ENCODE results near the gene LRBA.
"Not testable (repeated sequence)": the region's sequence is repeated elsewhere in the genome, so short reads cannot be mapped to it uniquely, and the experiment has no call there.

The LRBA gene, protein sequence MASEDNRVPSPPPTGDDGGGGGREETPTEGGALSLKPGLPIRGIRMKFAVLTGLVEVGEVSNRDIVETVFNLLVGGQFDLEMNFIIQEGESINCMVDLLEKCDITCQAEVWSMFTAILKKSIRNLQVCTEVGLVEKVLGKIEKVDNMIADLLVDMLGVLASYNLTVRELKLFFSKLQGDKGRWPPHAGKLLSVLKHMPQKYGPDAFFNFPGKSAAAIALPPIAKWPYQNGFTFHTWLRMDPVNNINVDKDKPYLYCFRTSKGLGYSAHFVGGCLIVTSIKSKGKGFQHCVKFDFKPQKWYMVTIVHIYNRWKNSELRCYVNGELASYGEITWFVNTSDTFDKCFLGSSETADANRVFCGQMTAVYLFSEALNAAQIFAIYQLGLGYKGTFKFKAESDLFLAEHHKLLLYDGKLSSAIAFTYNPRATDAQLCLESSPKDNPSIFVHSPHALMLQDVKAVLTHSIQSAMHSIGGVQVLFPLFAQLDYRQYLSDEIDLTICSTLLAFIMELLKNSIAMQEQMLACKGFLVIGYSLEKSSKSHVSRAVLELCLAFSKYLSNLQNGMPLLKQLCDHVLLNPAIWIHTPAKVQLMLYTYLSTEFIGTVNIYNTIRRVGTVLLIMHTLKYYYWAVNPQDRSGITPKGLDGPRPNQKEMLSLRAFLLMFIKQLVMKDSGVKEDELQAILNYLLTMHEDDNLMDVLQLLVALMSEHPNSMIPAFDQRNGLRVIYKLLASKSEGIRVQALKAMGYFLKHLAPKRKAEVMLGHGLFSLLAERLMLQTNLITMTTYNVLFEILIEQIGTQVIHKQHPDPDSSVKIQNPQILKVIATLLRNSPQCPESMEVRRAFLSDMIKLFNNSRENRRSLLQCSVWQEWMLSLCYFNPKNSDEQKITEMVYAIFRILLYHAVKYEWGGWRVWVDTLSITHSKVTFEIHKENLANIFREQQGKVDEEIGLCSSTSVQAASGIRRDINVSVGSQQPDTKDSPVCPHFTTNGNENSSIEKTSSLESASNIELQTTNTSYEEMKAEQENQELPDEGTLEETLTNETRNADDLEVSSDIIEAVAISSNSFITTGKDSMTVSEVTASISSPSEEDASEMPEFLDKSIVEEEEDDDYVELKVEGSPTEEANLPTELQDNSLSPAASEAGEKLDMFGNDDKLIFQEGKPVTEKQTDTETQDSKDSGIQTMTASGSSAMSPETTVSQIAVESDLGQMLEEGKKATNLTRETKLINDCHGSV (N-terminal part only)

DNA sequence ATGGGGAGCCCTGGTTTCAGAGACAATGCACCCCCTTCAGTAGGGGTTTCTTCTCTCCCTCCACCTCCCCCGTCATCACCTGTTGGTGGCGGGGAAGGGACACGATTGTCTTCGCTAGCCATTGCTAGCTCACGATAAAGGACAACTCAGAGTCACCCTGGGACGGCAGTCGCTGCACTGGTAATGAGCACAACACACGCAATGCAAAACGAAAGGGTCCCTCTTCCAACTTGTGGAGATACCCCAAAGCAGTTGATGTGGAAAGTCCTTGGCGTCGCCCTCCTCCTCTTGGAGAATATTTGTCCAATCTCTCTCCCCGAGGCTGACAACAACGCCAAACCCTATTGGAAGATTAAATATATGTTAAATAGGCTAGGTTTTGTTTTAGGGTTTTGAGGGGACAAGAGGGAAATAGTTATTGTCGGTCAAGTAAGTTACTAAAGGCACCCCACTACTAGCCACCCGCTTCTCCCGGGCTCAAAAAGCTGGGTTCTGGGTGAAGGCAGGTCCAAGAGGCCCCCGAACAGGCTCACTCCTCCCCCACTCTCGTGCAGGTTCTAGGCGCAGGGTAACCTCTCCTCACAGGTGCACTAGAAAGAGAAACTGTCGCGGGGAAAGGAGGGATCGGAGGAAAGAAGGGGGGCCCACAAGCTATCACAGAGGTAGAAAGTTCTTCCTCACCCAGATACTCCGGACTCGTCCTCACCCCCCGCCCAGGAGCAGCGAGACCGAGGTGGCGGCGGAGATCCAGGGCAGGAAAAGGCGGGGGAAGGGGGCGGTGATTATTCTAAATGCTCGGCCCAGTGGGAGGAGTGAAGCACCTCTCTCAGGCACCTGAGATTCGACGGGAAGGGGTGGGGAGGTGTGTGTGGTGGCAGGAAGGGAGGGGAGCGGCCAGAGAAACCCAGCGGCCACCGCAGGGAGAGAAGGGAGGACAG, at the start of gene LRBA:
Gene LRBA, minus strand, starts transcription at position 764 of the 938 bp plus-strand sequence. Its CDS starts 642 bp downstream, at position 122.
- peak; percentile 71 for DNase-seq (ENCODE audit: low spot score)

DNA sequence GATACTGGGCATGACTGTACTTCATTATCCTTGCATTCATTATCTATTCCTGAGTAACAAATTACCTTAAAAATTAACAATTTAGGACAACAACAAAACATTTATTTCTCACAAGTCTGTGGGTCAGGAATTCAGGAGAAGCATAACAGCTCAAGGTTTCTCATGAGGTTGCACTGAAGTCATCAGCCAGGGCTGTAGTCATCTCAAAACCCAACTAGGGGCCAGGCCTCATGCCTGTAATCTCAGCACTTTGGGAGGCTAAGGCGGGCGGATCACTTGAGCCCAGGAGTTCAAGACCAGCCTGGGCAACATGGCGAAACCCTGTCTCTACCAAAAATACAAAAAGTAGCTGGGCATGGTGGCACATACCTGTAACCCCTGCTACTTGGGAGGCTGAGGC, 48.1 kb upstream of the LRBA start:
- DNase-seq (ENCODE audit: low spot score) = not testable (repeated sequence)

DNA sequence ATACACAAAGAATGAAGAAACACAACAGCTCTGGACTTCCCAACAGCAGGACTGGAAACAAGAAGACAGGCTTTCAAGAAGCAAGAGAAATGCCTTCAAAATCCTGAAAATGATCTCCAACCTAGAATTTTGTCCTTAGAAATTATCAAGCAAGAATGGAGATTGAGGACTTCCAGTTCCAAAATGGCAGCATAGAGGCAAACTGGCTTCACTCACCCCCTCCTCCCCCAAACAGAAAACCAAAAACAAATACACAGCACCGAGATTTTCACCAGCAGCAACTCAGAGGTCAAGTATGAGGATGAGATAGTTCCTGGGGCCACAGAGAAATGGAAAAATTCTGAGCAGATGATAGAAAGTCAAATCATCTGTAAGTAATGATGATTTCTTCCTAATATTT, 40.5 kb upstream of the LRBA start:
- no peak for DNase-seq (ENCODE audit: low spot score)

DNA sequence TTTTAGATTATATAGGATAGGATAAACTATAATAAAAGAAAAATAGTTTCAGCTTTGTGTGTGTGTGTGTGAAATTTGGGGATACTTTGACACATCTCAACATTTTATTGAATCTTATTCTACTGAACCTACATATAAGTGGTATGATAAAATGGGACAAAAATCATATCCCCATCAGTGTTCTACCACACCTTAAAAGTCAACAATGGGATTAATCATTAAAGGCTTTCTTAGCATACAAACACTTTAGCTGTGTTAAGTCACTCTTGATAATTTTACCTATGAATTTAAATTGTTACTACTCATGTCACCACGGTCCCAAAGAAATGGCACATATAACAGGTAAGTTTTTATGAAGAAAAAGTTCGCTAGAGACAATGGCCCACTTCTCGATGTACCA, 37.7 kb upstream of the LRBA start:
- DNase-seq (ENCODE audit: low spot score) = no peak

DNA sequence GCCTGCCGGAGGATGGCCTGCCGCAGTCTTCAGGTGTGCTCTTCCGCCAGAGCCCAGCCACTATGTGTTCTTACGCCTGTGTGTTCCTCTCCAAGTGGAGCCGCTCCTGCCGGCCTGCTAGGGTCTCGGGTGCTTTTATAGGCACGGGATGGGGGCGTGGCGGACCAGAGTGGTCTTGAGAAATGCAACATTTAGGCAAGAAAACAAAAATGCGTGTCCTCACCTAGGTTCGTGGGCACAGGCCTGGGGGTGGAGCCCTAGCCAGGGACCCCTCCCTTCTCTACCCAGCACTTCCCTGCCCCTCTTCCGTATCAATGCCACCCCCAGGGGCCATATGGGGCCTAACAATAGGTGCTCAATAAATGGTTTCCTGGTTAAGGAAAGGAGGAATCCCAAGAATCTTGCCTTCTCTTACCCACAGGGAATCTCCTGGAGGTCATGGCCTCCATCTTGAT, 34.4 kb upstream of the LRBA start:
- no peak for DNase-seq (ENCODE audit: low spot score)

DNA sequence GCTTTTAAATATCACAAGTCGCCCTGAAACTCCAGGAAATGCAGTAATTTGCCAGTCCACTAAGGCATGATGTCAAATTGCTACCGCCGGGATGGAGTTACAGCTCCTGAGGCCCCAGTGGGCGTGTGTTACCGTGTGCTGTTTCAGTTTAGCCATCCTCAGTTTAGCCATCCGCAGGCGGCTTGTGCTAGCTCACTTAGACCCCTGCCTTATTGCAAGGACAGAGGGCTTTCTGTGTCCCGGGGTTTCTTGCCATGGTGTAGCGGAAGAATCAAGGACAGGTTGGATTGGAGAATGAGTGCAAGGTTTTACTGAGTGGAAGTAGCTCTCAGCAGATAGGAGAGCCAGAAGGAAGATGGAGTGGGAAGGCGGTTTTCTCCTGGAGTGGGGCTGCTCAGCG, 33.8 kb upstream of the LRBA start:
- DNase-seq (ENCODE audit: low spot score) = no peak

DNA sequence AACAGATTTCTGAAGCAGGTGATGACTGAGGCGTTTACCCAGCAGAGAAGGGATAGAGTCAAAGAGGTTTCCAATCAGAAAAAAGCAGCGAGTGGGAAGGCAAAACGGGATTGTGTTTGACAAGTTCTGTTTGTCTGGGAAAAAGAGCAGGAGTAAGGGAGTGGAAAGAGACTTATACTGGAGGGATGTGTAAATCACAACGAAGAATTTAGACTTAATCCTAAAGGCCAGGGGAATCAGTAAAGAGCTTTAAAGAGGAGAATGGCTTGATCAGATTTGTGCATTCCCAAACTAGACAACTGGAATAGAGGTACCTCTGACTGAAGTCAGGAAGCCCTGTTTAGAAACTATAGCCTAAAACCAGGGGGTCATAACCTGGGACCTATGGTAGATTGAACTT, 31.5 kb upstream of the LRBA start:
- no peak for DNase-seq (ENCODE audit: low spot score)

DNA sequence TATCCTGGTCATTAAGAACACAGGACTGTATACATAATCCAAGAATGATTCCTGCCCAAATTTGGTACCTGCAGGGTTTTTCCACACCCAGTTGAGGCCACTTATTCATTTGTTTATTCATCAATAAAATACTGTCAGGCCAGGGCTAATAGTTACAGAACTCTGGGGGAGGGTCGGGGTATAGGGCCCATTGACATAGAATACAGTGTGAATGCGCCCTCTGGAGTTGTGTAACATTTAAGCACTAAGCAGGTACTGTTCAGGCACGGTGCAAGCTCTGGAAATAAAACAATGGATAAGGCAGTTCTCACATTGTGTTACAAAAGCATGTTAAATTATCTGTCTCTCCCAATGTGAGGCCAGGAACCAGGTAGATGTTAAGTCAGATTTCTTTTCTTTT, 30.8 kb upstream of the LRBA start:
- DNase-seq (ENCODE audit: low spot score) = no peak

DNA sequence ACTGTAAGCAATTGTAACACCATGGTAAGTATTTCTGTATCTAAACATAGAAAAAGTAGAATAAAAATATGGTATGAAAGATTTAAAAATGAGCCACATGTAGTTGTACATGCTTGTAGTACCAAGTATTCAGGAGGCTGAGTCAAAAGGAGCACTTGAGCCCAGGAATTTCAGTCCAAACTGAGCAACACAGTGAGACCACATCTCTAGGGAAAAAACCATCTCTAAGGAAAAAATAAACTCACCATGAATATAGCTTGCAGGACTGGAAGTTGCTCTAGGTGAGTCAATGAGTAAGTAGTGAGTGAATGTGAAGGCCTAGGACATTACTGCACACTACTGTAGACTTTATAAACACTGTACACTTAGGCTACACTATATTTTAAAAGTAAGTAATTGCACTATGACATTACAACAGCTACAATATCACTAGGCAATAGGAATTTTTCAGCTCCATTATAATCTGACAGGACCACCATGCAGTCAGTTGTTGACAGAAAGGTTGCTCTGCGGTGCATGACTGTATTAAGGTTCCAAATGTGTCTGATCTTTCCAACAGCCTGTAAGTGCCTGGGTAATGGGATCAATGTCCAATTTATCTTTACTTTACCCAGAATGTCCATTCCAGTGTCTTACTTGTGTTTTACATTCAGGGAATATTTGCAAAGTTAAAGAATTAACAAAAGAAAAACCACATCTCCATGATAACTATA, 28.9 kb upstream of the LRBA start:
- DNase-seq (ENCODE audit: low spot score) = no peak

DNA sequence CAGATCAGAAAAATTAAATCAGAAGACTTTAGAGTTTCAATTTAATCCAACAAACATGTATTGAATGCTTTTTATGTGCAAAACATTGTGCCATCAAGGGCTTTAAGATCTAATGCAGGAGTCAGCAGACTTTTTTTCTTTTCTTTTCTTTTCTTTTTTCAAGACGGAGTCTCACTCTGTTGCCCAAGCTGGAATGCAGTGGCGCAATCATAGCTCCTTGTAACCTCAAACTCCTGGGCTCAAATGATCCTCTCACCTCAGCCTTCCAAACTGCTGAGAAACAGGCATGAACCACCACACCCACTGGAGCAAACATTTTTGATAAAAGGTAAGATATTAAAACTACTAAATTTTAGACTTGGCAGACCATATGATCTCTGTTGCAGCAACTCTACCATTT, 24.6 kb upstream of the LRBA start:
- no peak for DNase-seq (ENCODE audit: low spot score)

DNA sequence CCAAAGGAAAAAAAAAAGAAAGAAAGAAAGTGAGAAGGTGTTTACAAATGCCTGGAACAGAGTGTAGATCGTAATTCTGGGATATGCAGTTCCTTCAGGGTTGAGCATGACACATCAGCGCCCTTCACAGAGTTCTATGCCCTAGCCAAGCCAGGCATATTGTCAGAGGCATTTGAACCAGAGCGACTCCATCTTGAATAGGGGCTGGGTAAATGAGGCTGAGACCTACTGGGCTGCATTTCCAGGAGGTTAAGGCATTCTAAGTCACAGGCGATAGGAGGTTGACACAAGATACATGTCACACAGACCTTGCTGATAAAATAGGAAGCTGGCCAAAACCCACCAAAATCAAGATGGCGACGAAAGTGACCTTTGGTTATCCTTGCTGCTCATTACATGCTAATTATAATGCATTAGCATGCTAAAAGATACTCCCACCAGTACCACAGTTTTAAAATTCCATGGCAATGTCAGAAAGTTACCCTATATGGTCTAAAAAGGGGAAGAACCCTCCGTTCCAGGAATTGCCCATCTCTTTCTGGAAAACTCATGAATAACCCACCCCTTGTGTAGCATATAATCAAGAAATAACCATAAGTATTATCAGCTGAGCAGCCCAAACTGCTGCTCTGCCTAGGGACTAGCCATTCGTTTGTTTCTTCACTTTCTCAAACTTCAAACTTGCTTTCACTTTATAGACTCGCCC, 23.5 kb upstream of the LRBA start:
- DNase-seq (ENCODE audit: low spot score) = no peak

DNA sequence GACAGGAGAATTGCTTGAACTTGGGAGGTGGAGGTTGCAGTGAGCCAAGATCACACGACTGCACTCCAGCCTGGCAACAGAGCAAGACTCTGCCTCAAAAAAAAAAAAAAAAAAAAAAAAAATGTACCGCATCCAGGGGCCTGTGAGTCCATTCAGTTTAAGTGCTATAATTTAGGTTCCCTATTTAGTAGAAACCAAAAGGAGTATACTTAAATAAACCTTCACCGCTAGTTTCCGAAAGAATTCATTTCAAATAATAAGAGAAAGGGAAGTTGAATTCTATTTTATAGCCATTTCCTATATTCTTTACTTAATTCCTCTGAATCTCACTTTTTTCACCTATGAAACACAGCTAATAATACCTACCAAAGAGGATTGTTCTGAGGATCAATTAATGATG, 20.8 kb upstream of the LRBA start:
- DNase-seq (ENCODE audit: low spot score) = no peak

DNA sequence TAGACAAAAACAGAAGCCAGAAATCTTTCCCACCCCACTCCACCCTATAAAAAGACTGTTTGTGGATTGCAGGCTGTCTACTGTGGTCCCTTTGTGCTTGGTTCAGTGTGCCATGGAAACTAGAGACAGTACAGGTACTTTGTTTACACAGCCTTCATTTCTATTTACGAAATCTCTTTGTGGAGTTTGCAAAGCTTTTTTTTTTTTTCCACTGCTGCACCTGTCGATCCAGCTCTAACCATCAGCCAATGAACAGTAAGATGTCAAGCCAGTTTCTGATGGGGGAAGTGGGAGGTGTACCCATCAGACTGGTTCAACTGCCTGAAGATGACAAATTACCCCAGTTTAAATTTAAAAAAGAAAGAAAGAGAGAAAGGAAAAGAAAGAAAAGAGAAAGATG, 20.2 kb upstream of the LRBA start:
- no peak for DNase-seq (ENCODE audit: low spot score)

DNA sequence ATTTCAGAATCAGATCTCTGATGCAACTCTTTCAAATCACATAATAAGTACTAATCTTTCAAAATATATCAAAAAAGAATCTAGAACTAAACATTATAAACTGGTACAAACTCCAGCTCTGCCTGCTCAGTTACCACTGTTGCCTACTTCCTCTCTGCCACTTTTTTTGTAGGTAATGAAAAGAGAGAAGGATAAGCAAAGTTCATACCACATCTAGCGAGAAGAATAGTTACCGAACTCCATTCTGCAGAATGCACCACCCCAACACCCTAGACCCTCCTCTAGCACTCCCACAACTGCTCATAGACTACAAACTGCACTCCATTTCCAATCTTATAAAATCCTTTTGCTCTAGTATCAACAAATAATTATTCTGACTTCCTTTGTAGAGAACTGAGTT, 19.7 kb upstream of the LRBA start:
- DNase-seq (ENCODE audit: low spot score) = no peak

DNA sequence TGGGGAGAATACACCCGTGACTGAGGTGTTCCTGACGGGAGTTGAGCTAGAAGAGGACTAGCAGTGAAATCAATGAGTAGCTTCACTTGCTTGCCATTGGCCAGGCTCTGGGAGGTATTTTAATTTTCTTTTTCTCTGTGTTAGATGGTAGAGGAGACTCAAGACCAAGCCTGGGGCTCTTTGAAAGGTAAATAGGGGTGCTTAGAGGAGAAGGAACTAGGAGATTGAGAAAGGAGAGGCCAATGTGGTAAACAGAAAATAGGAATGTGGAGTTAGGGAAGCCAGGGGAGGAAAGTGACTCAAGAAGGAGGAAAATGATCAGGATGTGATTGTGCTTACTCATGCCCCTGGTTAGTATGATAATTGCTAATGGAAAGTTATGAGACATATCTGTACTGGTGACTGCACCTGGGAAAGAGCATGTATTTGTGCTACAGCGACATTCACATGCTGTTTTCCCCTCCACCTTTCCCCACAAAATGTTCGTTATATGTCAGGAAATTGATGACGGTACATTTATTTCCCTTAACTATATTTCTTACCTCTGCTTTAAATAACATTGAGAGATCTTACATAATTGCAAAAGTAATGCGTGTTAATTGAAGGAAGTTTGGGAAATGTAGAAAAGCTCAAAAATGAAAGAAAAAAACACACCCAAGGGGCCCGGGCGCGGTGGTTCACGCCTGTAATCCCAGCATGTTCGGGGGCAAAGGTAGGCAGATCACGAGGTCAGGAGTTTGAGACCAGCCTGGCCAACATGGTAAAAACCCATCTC, 16.9 kb upstream of the LRBA start:
- no peak for DNase-seq (ENCODE audit: low spot score)

DNA sequence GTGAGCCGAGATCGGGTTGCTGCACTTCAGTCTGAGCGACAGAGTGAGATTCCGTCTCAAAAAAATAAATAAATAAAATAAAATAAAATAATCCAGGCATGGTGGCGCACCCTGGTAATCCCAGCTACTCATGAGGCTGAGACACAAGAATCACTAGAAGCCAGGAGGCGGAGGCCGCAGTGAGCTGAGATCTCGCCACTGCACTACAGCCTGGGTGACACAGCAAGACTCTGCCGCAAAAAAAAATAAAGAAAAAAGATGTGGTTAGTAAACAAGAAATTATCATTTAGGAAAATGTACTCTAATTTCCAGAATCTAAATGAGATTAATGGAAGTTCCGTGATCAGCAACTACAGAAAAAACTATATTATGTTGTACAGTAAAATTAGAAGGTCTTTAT, 14.5 kb upstream of the LRBA start:
- no peak for DNase-seq (ENCODE audit: low spot score)

DNA sequence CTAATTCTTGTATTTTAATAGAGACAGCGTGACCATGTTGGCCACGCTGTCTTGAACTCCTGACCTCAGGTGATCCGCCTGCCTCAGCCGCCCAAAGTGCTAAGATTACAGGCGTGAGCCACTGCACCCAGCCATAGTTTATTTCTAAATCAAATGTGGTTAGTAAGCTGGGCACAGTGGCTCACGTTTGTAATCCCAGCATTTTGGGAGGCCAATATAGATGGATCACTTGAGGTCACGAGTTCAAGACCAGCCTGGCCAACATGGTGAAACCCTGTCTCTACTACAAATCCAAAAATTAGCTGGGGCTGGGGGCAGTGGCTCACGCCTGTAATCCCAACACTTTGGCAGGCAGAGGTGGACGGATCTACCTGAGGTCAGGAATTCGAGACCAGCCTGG, 13.9 kb upstream of the LRBA start:
- not testable (repeated sequence) for DNase-seq (ENCODE audit: low spot score)

DNA sequence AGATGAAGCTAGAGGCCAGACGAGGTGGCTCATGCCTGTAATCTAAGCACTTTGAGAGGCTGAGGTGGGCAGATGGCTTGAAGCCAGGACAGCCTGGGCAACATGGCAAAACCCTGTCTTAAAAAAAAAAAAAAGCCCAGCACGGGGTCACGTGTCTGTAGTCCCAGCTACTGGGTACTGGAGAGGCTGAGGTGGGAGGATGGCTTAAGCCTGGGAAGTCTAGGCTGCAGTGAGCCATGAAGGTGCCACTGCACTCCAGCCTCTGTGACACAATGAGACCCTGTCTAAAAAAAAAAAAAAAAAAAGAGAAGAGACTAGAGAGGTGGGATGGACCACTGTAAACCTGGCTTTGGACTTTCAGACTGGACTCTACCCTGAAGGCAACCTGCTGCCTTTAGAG, 10.7 kb upstream of the LRBA start:
- no peak for DNase-seq (ENCODE audit: low spot score)

DNA sequence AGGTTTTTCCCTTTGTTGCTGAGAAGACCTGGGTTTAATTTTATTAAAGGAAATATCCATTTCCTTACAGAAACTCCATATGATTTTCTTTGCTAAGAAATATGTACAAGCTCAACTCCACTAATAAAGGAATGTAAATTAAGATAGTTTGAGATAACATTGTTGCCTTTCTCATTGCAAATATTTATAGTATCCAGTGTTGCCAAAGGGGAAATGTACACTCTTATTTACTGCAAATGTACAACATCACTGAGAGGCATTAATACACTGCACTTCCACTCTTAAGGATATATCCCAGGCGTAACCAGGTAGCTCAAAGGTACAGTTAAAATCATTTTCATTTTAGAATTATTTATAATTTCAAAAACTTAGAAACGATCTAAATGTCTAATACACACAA, 7.5 kb upstream of the LRBA start:
- no peak for DNase-seq (ENCODE audit: low spot score)
